Activated CD4-positive, alpha-beta T cell treated with anti-CD3 and anti-CD28 coated beads, Interleukin-2, amount 50 U/mL, for 24 hours (primary cell): ENCODE data around the gene PANK3.

Experiments
- DNase-seq, 2 donors: peaks; one replicate each; pipeline ENCODE4 v3.0.0-alpha.2; 2020; ENCODE audit warnings: low read depth in 1 of 2, low spot score in 1 of 2

The PANK3 gene

DNA sequence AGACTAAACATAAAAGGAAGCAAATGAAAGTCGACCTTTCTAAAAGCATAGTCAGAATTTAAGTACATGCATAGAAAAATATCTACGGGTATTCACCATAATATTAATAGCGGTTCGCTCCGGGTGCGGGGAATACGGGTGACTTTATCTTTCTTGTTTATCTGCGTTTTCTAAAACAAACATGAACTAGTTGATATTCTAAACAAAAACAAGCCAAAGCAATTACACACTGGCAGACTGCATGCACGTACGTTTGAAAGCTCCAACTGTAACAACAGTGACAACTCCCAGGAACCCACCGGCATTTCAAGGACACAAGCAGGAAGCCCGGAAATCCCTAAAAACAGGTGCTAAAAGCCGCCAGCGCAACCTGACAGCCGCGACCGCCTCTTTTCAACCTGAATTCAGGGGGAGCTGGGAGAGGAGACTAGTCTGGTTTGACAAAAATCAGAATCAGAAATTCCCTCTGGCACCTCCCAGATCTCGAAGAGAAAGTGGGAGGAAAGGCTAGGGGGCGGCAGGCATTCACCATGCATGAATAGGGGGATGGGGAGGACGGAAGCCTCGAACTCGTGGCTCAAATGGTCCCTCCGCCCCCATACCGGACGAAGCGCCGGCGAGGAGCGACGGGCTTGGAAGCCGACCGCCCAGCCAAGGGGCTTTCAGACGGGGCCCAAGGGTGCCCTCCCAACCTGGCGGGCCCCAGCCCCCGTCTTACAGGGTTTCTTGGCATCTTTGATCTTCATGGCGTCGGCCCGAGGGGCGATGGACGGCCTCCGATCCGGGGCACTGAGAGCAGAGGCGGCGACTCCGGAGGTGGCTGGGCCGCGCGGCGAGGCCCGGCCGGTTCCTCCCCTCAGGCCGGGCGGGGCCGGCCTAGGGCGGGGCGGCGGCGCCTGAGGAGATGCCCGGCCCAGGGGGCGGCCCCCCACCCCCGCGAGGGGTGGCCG, at the start of gene PANK3:
PANK3 (minus strand) TSS at position 831 of the 950 bp plus-strand sequence; CDS start at position 746, 85 bp downstream.
- peak in 1 of 2 donors; percentile 7 for DNase-seq

DNA sequence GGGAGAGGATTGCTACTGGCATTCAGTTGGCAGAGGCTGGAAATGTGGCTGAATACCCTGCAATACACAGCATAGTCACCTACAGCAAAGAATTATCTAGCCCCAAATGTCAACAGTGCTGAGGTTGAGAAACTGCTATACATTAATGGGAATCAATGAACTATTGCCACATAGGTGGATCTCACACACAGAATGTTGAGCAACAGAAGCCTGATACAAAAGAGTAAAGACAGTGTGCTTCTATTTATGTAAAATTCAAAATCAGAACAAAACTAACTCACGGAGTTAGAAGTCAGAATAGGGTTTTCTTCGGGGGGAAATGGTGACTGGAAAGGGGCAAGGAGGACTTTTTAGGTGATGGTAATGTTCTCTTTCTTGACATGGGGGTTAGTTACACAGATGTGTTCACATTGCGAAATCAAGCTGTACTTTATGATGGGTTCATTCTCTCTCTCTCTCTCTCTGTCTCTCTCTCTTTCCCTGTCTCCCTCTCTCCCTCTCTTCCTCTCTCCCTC, 45.7 kb upstream of the PANK3 start:
- no peak for DNase-seq

DNA sequence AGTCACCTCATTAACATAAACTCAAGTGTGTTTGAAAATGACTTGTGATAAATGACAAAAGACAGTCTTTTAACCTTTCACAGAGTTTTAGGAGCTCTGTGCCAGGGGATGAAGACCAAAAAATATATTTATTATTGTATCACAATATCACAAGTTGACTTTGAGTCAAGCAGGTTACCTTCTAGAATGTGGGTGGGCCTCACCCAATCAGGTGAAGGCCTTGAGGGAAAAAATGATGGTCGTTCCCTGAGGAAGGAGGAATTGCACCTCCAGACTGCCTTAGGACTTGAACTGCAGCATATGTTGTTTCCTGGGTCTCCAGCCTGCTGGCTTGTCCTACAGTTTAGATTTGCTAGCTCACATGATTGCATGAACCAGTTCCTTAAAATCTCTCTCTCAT, 41.6 kb upstream of the PANK3 start:
- no peak for DNase-seq

DNA sequence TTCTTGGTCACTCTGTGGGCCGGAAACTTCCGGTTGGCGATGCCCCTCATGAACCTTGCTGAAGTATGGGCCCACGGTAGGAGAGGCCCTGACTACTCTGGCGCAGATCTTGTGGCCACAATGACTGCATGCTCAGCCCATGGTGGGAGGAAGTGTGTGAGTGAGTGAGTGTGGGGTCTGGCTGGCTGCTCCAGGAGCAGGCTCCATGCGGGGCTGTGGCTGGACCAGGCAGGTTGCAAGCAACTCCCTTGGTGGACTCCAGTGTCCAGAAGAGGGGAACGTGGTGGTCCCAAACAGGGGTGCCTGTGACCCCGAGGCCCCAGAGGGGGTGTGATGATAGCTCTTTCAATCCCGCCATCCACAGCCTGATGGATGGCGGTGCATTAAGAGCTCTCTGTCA, 35.5 kb upstream of the PANK3 start:
- no peak for DNase-seq

DNA sequence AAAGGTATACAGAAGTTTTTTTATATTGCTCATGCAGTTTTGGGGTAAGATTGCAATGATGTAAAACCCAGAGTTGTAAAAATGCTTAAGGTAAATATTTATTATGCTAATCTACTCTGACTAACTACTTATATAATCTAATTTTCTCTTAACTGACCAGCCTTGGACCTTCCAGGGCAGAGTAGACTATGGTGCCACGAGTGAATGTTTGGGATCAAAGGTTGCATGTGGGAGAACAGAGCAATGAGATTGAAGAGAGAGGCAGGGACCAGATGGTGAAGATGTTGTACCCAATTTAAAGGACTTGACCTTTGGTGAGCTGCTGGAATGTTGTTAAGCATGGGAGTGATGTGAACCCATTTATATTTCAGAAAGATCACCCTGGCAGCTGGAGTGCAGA, 34.8 kb upstream of the PANK3 start:
- DNase-seq: no peak

DNA sequence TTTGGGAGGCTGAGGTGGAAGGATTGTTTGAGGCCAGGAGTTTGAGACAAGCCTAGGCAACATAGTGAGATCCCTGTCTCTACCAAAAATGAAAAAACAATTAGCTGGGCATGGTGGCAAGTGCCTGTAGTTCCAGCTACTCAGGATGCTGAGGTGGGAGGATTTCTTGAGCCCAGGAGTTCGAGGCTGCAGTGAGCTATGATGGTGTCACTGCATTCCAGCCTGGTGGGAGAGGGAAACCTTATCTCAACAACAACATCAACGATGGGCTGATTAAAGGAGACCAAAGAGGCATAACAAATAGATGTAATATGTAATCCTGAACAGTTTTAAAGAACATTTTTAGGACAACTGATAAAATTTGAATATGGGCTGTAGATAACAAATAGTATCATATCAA, 34.2 kb upstream of the PANK3 start:
- no peak for DNase-seq

DNA sequence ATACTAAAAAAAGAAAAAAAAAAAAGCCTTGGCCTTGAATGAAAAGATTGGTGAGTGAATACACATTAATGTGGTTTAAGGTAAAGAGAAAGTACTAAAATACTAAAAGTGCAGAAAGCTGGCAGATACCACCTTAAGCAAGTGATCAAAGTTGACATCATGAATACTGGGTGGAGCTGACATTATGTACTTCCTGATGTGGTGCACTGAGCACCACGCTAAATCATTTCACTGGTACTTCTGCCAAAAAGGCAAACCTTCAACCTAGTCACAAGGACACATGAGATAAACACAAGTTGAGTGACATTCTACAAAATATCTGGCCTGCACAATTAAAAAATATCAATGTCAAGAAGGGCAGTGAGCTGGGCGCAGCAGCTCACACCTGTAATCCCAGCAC, 33.8 kb upstream of the PANK3 start:
- DNase-seq: no peak

DNA sequence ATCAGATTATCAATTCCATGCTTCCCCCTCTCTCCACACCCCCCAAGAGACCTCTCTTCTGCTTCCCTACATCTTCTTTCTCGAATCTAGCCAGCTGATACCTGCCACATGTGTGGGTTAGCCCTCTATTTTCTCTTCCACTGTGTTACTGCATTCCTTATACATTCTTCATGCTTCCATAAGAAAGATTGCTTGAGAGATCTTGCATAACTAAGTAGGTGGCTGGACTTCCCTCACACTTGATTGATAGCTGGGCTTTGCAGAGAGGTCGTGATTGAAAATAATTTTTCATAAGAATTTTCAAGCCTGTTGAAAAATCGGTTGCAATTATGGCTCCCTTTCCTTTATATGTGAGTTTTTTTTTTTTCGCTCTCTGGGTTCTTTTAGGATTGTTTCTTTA, 33.0 kb upstream of the PANK3 start:
- no peak for DNase-seq

DNA sequence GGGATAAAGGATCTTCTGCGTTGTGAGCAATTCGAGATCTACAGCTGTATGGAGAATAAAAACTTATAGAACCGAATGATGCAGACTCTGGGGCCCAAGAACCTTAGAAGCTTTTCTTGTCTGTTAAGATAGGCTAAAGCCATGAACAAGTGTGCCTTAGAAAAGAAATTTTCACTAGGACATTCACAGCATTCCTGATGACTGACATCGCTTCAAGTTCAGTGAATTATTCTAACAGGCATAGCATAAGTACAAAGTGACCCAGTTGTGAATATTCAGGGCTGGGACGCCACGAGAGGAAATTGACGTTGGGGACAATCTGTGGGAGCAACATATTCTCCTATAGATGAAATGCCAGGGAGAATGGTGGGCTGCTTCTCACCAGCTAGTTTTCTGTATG, 32.0 kb upstream of the PANK3 start:
- DNase-seq: no peak

DNA sequence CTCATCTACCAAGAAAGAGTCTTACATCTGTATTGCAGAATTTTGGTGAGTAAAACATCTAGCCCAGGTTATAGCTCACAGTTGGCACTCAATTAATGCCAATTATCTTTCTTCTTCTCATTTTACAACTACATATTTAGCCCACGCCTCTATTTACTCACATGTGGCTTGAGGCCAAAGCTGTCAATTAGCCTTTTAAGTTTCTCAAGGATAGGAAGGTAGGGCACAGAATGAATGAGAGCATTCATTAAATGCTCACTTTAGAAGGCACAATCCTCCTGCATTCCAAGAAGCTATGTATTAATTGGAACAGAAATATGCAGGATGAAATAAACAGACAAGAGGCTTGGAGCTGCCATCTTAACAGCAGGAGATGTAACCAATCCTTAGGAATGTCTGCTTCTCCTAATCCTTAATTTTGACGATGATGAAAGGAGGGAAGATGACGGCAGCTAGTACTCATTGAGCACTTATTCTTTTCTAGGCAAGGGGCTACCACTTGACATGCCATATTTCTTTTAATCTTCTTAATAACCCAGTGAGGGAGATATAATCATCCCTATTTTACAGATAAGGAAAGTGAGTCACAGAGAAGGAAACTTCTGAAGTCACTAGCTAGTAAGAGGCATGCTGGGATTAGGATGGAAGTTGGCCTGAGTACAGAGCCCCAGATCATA, 30.8 kb upstream of the PANK3 start:
- no peak for DNase-seq

DNA sequence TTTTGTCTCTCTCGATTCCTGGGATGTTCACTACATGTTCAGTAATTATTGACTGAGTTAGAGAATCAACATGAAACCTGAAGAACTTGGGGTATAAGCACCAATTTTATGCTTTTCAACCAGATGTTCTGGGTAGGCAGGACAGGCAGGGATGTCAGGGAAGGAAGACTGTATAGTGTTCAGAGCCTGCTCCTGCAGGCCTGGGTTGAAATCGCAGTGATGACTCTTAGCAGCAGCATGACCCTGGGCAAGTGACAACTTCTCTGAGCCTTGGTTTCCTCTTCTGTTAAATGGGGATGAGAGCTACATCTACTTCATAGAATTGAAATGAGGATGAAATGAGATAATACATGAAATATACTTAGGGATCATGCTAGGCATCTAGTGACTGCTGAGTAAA, 29.7 kb upstream of the PANK3 start:
- DNase-seq: no peak

DNA sequence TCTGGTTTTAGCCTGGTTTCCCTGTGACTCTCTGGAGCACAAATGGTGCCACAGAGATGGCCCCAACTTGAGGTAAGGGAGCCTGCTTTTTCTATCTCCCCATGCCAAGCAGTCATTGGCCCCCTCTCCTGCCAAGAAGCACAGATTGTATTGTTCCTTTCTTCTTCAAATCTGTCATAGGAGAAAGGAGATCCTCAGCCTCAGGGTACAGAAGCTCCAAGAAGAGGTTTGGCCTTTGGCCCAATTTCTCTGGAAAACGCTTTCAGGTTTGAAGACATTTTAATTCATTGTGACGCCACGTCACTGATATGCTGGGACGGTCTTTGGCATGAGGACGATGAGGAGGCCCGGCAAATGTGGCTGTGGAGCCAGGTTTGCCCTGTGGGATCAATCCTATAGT, 29.2 kb upstream of the PANK3 start:
- no peak for DNase-seq

DNA sequence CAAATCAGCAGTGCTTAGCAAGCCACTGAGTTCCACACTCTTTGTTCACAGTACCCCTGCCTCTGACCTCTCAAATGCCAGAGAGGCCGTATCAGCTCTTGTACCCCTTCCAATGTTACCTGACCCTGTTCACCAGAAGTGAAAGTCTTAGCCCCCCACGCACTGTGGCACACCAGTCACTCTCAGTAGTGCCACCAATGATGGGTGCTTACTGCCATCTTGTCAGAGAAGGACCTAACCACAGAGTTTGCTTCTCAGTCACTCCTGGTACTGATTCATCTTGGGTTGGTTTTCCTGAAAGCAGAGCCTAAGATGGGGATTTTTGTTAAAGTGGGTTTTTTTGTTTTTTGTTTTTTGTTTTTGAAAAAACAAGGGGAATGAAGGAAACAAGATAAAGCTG, 28.8 kb upstream of the PANK3 start:
- no peak for DNase-seq

DNA sequence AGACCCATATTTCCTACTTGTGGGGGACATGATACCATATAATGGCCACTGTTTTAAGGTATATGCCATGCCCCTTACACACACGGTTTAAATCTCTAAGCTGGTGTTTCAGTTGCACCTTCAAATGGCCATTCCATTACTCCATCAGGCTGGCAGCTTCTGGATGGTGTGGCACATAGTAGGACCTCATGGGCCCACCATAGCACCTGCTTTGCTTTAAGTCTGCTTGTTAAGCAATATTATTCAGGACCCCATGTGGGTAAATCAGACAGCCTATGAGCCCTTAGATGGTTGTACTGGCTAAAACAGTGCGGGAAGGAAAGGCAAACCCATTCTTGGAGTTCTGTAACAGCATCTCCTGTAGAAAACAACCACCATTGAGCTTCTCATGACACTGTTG, 27.4 kb upstream of the PANK3 start:
- no peak for DNase-seq

DNA sequence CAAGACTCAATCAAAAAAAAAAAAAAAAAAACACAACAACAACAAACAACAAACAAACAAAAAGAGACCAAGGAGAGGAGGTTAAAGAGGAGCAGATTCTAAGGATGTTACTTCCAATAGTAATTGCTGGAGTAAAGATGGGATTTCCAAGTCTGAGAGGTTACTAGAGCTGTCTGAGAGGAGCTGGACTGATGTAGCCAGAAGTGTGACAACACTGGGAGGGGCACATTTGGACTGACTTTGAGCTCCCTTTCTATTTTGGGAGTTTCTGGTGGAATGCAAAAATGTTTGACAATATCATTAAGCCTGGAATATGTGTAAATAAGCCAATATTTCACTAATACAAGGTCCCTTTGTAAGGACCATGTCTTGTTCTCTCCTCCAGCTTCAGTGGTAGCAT, 25.3 kb upstream of the PANK3 start:
- DNase-seq: no peak

DNA sequence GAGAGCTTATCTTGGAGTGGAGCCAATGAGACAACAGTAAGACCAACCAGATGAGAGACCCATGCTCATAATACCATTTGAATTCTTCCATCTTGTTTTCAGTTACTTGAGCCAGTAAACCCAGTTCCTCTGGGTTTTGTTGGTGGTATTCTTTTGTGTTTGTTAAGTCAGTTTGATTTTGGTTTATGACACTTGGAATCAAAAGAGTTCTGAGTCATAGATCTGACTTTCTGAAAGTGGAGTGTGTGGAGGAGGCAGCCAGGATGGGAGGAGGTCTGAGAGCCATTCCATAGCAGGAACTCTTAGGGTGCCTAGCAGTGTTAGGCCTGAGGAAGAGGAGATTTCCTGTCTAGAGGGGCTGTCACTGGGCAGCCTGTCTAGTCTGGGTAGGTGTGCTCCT, 24.6 kb upstream of the PANK3 start:
- no peak for DNase-seq

DNA sequence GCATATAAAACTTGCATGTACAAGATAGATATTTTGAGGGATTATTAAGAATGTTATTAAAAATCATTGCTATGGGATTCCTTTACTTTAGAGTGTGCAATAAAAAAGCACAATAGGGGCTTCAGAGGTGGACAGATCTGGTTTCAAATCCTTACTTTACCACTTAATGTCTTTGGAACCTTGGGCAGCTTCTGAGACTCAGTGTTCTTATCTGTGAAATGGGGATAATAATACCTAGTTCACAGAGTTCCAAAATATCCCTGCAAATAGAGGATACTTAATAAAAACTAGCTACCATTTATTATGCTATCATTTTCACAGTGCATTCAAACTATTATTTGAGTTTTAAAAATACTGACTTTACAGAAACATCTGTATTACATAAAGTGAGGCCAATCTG, 23.3 kb upstream of the PANK3 start:
- no peak for DNase-seq

DNA sequence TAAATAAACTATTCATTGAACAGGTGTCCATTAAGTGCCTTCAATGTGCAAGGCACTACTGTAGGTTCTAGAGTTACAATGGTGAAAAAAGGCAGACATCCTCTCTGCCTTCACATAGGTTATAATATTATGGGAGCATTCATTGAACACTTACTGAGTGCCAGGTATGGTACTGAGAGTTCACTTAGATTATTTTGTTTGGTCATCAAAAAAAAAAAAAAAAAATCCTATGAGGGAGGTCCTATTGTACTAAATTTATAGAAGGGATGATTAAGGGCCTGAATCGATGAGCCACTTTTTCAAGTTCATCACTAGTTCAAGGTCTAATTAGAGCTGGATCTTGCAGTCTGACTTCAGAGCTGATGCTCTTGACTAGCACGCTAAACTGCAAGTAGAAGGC, 22.8 kb upstream of the PANK3 start:
- DNase-seq: no peak

DNA sequence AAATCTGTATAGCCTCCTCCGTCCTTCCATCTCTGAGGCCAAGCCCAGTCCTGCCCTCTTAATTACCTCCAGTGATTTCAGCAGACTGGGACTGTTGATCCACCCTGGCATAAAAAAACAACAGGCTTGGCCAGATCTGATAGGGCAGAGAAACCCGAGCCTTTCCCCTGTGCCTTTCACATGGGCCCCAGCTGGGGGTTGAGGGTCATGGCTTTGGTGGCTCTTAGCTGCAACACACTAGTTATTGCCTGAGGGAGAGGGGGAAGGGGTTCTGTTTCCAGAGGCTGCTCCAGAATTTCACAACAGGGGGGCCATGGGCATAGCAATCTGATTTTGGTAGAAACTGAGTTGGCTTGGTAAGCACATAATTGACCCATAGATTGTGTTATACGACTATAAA, 21.2 kb upstream of the PANK3 start:
- DNase-seq: no peak

DNA sequence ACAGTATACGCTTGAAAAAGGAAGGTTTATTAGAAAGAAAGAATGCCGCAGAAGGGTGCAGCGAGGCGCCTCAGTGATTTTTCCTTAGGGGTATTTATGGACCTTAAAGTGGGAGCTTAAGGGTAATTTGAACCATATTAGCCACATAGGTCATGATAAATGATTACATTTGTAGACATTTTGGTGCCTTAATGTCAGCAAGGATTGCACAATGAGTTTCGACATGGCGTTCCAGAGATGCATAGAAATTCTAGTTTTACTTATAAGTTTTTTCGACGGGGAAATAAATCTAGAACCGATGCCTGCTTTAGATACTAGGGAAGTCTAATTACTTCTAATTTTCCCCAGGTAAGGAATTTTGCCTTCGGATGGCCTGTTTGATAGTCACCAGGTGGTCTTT, 20.7 kb upstream of the PANK3 start:
- no peak for DNase-seq

DNA sequence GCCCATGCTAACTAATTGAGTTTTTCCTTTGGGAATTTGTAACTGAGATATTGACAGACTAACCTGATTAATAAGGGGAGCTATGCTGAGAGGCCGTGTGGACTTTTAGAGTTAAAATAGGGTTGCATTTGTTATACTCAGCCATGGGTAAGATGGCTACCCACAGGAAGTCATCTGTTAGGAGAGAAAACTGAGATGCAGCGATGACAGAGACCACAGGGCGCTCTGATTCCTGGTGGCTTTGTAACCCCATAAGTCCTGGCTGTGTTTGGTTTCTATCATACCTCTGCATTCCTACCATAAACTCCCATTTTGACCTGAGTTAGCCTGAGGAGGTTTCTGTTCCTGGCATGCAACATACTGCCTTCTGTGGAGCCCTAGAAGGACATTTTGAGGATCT, 19.5 kb upstream of the PANK3 start:
- no peak for DNase-seq

DNA sequence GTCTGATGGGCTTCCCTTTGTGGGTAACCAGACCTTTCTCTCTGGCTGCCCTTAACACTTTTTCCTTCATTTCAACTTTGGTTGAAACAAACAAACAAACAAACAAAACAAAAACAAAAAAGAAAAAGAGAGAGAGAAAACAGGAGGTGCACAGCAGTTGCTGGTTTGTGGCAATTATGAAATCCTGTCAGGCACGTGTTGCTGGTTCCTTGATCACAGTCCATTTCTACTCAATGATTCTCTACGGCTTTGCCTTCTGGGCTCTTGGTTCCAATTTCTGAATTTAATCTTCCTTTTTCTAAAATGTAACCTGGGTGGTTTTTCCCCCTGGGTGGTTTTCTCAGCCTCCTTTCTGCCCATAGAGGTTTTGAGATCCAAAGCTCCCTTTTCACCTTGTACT, 17.8 kb upstream of the PANK3 start:
- no peak for DNase-seq
